HG03520 (cell line): ENCODE data around the gene CCDC201.
"Not testable (repeated sequence)": the region's sequence is repeated elsewhere in the genome, so short reads cannot be mapped to it uniquely, and the experiment has no call there.

Source experiments
- ATAC-seq: cut with Tn5 transposase; IDR thresholded peaks from one replicate; pipeline ENCODE4 v1.9.1; 2021; ENCODE audit warnings: mild to moderate bottlenecking, moderate library complexity; ENCODE audit not compliant: unreplicated experiment

CCDC201 gene

GRCh38 chr7:45827731-45828130, 45.2 kb downstream of the CCDC201 start:
- ATAC-seq: not testable (repeated sequence)

GRCh38 chr7:45826550-45826949, 46.3 kb downstream of the CCDC201 start:
- not testable (repeated sequence) for ATAC-seq

- not testable (repeated sequence) for ATAC-seq
These were observed 54.1 kb downstream of the CCDC201 start for GRCh38 chr7:45818763-45819162.

- not testable (repeated sequence) for ATAC-seq
These were observed 55.0 kb downstream of the CCDC201 start for GRCh38 chr7:45817913-45818312.

- not testable (repeated sequence) for ATAC-seq
These were observed 55.9 kb downstream of the CCDC201 start for GRCh38 chr7:45817016-45817415.

- not testable (repeated sequence) for ATAC-seq
These were observed 58.4 kb downstream of the CCDC201 start for GRCh38 chr7:45814216-45815118.

- not testable (repeated sequence) for ATAC-seq
These were observed 59.1 kb downstream of the CCDC201 start for GRCh38 chr7:45813771-45814170.

- ATAC-seq: no peak
These were observed 59.9 kb downstream of the CCDC201 start for GRCh38 chr7:45812946-45813345.

- not testable (repeated sequence) for ATAC-seq
These were observed 61.1 kb downstream of the CCDC201 start for GRCh38 chr7:45811652-45812234.

GRCh38 chr7:45810451-45811005, 62.4 kb downstream of the CCDC201 start:
- not testable (repeated sequence) for ATAC-seq
